Peyer's patch (tissue), 4 donors: Measurements from ENCODE around the gene MEI1.

Experiments used
- CTCF ChIP-seq, 6 experiments: fragments of 450-650 bp in 4 of 6; fragments of 200-600 bp in 2 of 6; sonication (generic) in 1 of 6; IDR thresholded peaks; one replicate each; pipeline ENCODE4 v1.5.1; 2017 to 2019; ENCODE audit warnings: antibody characterized with exemption in 6 of 6, mild to moderate bottlenecking in 3 of 6, moderate library complexity in 1 of 6
- POLR2A ChIP-seq, 2 donors: fragments of 450-650 bp; IDR thresholded peaks; one replicate each; pipeline ENCODE4 v1.5.1; 2017; ENCODE audit warnings: antibody characterized with exemption in 2 of 2, mild to moderate bottlenecking in 2 of 2, moderate library complexity in 2 of 2

GRCh38 chr22:41688365-41689211, 10.7 kb upstream of the MEI1 start, which contains the start of gene SNU13:
- TF ChIP-seq CTCF (IDR thresholded peaks at IDR 0.05) (peak in 1 of 6 experiments; percentile 14), POLR2A (IDR thresholded peaks at IDR 0.05) (peak; percentile 80 to 91)
